B cell (primary cell): ENCODE data around the gene USE1. TPM values are rescaled to one million over a fixed set of nuclear protein-coding genes. Genes with fewer than 3 reads are reported as not detected.

ENCODE experiments used
- ATAC-seq: fragments of 200-7000 bp; cut with Tn5 transposase; one replicate; pipeline ENCODE4 v1.10.0; 2021; ENCODE audit warnings: low read depth, mild to moderate bottlenecking, moderate number of reproducible peaks, moderate library complexity
- CTCF ChIA-PET: fragments of 350-600 bp; sonication (Branson Sonifier 250); formaldehyde crosslinking; loops from one replicate; lab custom pipeline; 2021; ENCODE audit warnings: antibody characterized with exemption, inconsistent platforms; lab: Charles Lee
- POLR2A ChIA-PET: fragments of 350-600 bp; sonication (Branson Sonifier 250); formaldehyde crosslinking; loops from one replicate; lab custom pipeline; 2021; ENCODE audit warnings: antibody characterized with exemption; lab: Charles Lee
- DNase-seq: peaks from one replicate; pipeline ENCODE4 v3.0.0; 2013
- H2AFZ ChIP-seq: 2 replicates; pipeline ENCODE4 v1.6.1; 2012; ENCODE audit warnings: mild to moderate bottlenecking, low read depth, low read length; ENCODE audit not compliant: insufficient read depth, poor library complexity, severe bottlenecking
- H3K27ac ChIP-seq, 2 donors: 1 replicate in 1 of 2; 2 replicates in 1 of 2; pipeline ENCODE4 v1.5.1; 2012 to 2013; ENCODE audit warnings: low read length in 2 of 2, mild to moderate bottlenecking in 2 of 2, moderate library complexity in 1 of 2
- H3K27me3 ChIP-seq, 4 experiments: fragments of 200-600 bp in 1 of 4; sonication (generic) in 1 of 4; replicated peaks in 1 of 4; 1 replicate in 2 of 4; 2 replicates in 2 of 4; pipeline versions ENCODE4 v1.6.1 to v1.7.0; 2013 to 2016; ENCODE audit warnings: low read length in 3 of 4, mild to moderate bottlenecking in 2 of 4, mixed read lengths in 1 of 4, moderate library complexity in 1 of 4; ENCODE audit not compliant: insufficient read depth in 4 of 4, control insufficient read depth in 3 of 4; ENCODE audit errors: control extremely low read depth in 1 of 4
- H3K36me3 ChIP-seq, 2 experiments: replicated peaks in 1 of 2; 1 replicate in 1 of 2; 2 replicates in 1 of 2; pipeline versions ENCODE4 v1.6.1 to v1.7.1; 2013; ENCODE audit warnings: low read length in 1 of 2; ENCODE audit not compliant: insufficient read depth in 2 of 2, control insufficient read depth in 1 of 2; ENCODE audit errors: control extremely low read depth in 1 of 2, extremely low read depth in 1 of 2
- H3K4me1 ChIP-seq, 2 donors: fragments of 200-600 bp in 1 of 2; sonication (generic) in 1 of 2; 1 replicate in 1 of 2; 2 replicates in 1 of 2; pipeline versions ENCODE4 v1.5.1 to v1.6.1; 2013 to 2017; ENCODE audit warnings: low read length in 2 of 2; ENCODE audit not compliant: control insufficient read depth in 2 of 2, insufficient read depth in 2 of 2
- H3K4me2 ChIP-seq: replicated peaks from 2 replicates; pipeline ENCODE3; 2012; ENCODE audit warnings: mild to moderate bottlenecking, low read depth, low read length; ENCODE audit not compliant: poor library complexity, severe bottlenecking
- H3K4me3 ChIP-seq, 5 experiments: fragments of 200-600 bp in 1 of 5; sonication (generic) in 1 of 5; 1 replicate in 3 of 5; 2 replicates in 2 of 5; pipeline versions ENCODE4 v1.5.1 to v1.7.0; 2011 to 2016; ENCODE audit warnings: low read length in 4 of 5, mild to moderate bottlenecking in 4 of 5, low read depth in 2 of 5, control low read depth in 1 of 5, moderate library complexity in 1 of 5; ENCODE audit not compliant: insufficient read depth in 1 of 5; ENCODE audit errors: control extremely low read depth in 1 of 5, extremely low read depth in 1 of 5
- H3K79me2 ChIP-seq: fragments of 200-600 bp; sonication (generic); one replicate; pipeline ENCODE4 v1.6.0; 2016; ENCODE audit warnings: low read length; ENCODE audit not compliant: control insufficient read depth, insufficient read depth
- H3K9ac ChIP-seq: fragments of 200-600 bp; sonication (generic); 2 replicates; pipeline ENCODE4 v1.6.1; 2017; ENCODE audit warnings: mild to moderate bottlenecking, low read length, moderate library complexity
- H3K9me3 ChIP-seq, 3 donors: one replicate each; pipeline versions ENCODE4 v1.6.1 to v1.7.1; 2013; ENCODE audit warnings: low read length in 2 of 3; ENCODE audit not compliant: control insufficient read depth in 2 of 3, insufficient read depth in 1 of 3; ENCODE audit errors: control extremely low read depth in 1 of 3
- H4K20me1 ChIP-seq: 2 replicates; pipeline ENCODE4 v1.6.0; 2012; ENCODE audit warnings: mild to moderate bottlenecking, low read length; ENCODE audit not compliant: insufficient read depth, control insufficient read depth, poor library complexity, severe bottlenecking
- H3K27ac Mint-ChIP-seq: one replicate; pipeline ENCODE4 v1.8.0; 2021; ENCODE audit warnings: mixed read lengths
- H3K27me3 Mint-ChIP-seq: one replicate; pipeline ENCODE4 v1.8.0; 2021; ENCODE audit warnings: mixed read lengths
- H3K4me1 Mint-ChIP-seq: one replicate; pipeline ENCODE4 v1.8.0; 2021; ENCODE audit warnings: mixed read lengths
- H3K4me3 Mint-ChIP-seq: one replicate; pipeline ENCODE4 v1.8.0; 2021; ENCODE audit warnings: mixed read lengths
- H3K9me3 Mint-ChIP-seq: one replicate; pipeline ENCODE4 v1.8.0; 2022; ENCODE audit warnings: mixed read lengths; ENCODE audit not compliant: insufficient read depth
- EZH2 ChIP-seq: IDR thresholded peaks from 2 replicates; pipeline ENCODE4 v1.6.1; 2012; ENCODE audit warnings: borderline replicate concordance, low read depth, mild to moderate bottlenecking, moderate library complexity, low read length; ENCODE audit not compliant: insufficient read depth, poor library complexity, severe bottlenecking
- WGBS: methylation state at CpG from one replicate; pipeline ENCODE4 v1.1.5; 2013; ENCODE audit warnings: missing lambda C conversion rate; ENCODE audit not compliant: insufficient coverage; 5-methylcytosine and 5-hydroxymethylcytosine counted together
- intact Hi-C: fragments of 100-400 bp; cut with micrococcal nuclease; formaldehyde crosslinking; loops from one replicate; pipeline ENCODE4 v1.10.0; 2022
- polyA plus RNA-seq: library from polyadenylated mRNA; depleted of rRNA; stranded (reverse); fragments of >200 nt; gene quantifications from 2 replicates; pipeline ENCODE4 v1.2.3, GENCODE V29; 2012
- total RNA-seq, 2 donors: library from RNA; stranded (reverse); fragments of 120-200 nt in 1 of 2; gene quantifications; 1 replicate in 1 of 2; 2 replicates in 1 of 2; pipeline versions ENCODE4 v1.2.3 to v1.2.4, GENCODE V29; 2013 to 2022
- TF ChIP-seq, protein P1 (sequence below): fragments of 200-600 bp; IDR thresholded peaks from one replicate; pipeline ENCODE4 v1.8.0; 2022; ENCODE audit warnings: antibody characterized with exemption, mild to moderate bottlenecking

Gene USE1
- total and polyA plus RNA-seq, 2 donors (not counting 1 experiment from before 2014, with no cell fraction given): 48.3 to 49.5 TPM

DNA sequence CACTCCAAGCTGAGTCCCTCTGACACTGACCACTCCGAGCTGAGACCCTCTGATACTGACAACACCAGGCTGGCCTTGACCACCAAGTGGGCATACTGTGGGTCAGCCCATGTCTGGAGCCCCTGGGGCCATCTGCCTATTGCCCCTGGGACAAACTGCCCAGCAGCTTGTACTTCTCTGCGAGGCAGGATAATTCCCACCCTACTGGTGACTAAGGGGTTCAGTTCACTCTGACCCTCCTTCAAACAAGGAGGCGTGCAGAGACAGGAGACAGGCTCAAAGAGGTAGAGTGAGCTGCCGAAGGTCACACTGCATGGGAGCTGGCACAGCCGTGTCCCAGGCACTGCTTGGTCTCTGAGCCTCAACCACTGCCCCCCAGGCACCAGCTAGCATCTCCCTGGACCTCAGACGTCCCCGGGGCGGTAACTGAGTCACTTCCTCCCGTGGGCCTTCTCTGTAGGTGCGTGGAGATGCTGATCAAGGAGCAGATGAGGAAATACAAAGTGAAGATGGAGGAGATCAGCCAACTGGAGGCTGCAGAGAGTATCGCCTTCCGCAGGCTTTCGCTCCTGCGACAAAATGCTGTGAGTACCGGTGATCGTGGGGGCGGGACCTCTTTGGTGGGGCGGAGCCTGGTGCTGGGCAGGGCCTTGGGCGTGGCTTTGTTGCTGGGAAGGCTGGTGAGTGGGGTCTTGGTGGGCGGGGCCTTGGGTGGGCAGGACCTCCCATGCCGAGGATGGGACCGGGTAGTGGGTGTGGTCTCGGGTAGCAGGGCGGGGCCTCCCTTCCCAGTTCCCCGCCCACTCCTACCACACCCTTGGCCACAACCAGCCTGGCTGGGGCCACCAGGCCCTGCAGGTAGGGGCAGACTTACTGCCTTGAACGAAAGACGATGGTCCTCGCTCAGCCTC is 5.8 kb upstream of the USE1 start:
- Histone ChIP-seq H3K27ac (no peak overlapping the region), H3K36me3 (peaks cover 0 to 68% of the 10 kb centered on the region in 2 experiments), H2AFZ (no peak overlapping the region), H3K4me2 (no peak overlapping the region), H4K20me1 (no peaks in the 10 kb centered on the region), H3K4me3 (no peak overlapping the region), H3K79me2 (no peaks in the 10 kb centered on the region), H3K4me1 (peaks cover 0 to 16% of the 10 kb centered on the region in 2 donors), H3K9me3 (peaks cover 0 to 6% (median 0%) of the 10 kb centered on the region in 3 donors), H3K27me3 (no peaks in the 10 kb centered on the region), H3K9ac (no peak overlapping the region)
- no peak for TF ChIP-seq EZH2
- TF ChIP-seq, protein P1, sequence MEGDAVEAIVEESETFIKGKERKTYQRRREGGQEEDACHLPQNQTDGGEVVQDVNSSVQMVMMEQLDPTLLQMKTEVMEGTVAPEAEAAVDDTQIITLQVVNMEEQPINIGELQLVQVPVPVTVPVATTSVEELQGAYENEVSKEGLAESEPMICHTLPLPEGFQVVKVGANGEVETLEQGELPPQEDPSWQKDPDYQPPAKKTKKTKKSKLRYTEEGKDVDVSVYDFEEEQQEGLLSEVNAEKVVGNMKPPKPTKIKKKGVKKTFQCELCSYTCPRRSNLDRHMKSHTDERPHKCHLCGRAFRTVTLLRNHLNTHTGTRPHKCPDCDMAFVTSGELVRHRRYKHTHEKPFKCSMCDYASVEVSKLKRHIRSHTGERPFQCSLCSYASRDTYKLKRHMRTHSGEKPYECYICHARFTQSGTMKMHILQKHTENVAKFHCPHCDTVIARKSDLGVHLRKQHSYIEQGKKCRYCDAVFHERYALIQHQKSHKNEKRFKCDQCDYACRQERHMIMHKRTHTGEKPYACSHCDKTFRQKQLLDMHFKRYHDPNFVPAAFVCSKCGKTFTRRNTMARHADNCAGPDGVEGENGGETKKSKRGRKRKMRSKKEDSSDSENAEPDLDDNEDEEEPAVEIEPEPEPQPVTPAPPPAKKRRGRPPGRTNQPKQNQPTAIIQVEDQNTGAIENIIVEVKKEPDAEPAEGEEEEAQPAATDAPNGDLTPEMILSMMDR: no peak
- POLR2A ChIA-PET: no interaction called here
- DNase-seq (peak; percentile 61), ATAC-seq (peak; percentile 41)
- intact Hi-C loops: no loop called here
- H3K27me3 Mint-ChIP-seq: no peaks in the 10 kb centered on the region
- no peaks in the 10 kb centered on the region for H3K9me3 Mint-ChIP-seq
- H3K4me3 Mint-ChIP-seq: no peak overlapping the region
- H3K4me1 Mint-ChIP-seq: peaks cover 15% of the 10 kb centered on the region
- CTCF ChIA-PET: interaction anchor here (0.6 to 1.6 kb wide), 2 partner anchors 25 to 87 kb away, joined by 3 to 4 read pairs; no protein-coding TSS in a partner anchor
- whole genome bisulfite sequencing: 86% methylated on average over 18 of the region's 28 CpGs
- H3K27ac Mint-ChIP-seq: peak overlapping the region; percentile 61

GRCh38 chr19:17210296-17210695 is 4.9 kb upstream of the USE1 start:
- Histone ChIP-seq H3K27ac (no peak overlapping the region), H3K9ac (no peak overlapping the region), H3K9me3 (peaks cover 0 to 6% (median 0%) of the 10 kb centered on the region in 3 donors), H3K4me2 (no peak overlapping the region), H3K4me3 (no peak overlapping the region), H3K79me2 (no peaks in the 10 kb centered on the region), H2AFZ (no peak overlapping the region), H4K20me1 (no peaks in the 10 kb centered on the region), H3K27me3 (no peaks in the 10 kb centered on the region), H3K4me1 (peaks cover 5 to 22% of the 10 kb centered on the region in 2 donors), H3K36me3 (peaks cover 0 to 64% of the 10 kb centered on the region in 2 experiments)
- ATAC-seq (no peak), DNase-seq (no peak)
- 88% methylated on average over 12 of the region's 14 CpGs for WGBS
- POLR2A ChIA-PET: no interaction called here
- intact Hi-C loops: no loop called here
- H3K4me1 Mint-ChIP-seq: peaks cover 20% of the 10 kb centered on the region
- peak overlapping the region; percentile 32 for H3K27ac Mint-ChIP-seq
- TF ChIP-seq EZH2: no peak
- TF ChIP-seq, protein P1: no peak
- no peaks in the 10 kb centered on the region for H3K27me3 Mint-ChIP-seq
- H3K4me3 Mint-ChIP-seq: no peak overlapping the region
- CTCF ChIA-PET: interaction anchor here (1.6 kb wide), 1 partner anchor 24 kb away, joined by 4 read pairs; no protein-coding TSS in a partner anchor
- H3K9me3 Mint-ChIP-seq: no peaks in the 10 kb centered on the region
